GM12878 (cell line): ENCODE data around the gene RYR2. TPM values are rescaled to one million over a fixed set of nuclear protein-coding genes. Genes with fewer than 3 reads are reported as not detected.

Experiments
- ATAC-seq: fragments of 200-7000 bp; cut with Tn5 transposase; 3 replicates; pipeline ENCODE4 v1.9.1; 2020; ENCODE audit warnings: mild to moderate bottlenecking, moderate library complexity
- BruUV-seq: library from RNA; stranded (reverse); fragments of 400-500 nt; replicated peaks from 2 replicates; lab custom pipeline; 2021; lab: Mats Ljungman, UMichigan
- CTCF ChIA-PET: fragments of 300-600 bp; sonication (Branson Sonifier 250); formaldehyde crosslinking; extraction: SDS; loops from one replicate; lab custom pipeline; 2021; ENCODE audit warnings: inconsistent platforms; lab: Yijun Ruan, JAX
- POLR2A ChIA-PET: fragments of 350-600 bp; formaldehyde crosslinking; extraction: SDS; loops from one replicate; lab custom pipeline; 2021; ENCODE audit warnings: inconsistent platforms; lab: Charles Lee
- RAD21 ChIA-PET: fragments of 300-600 bp; sonication (Branson Sonifier 250); formaldehyde crosslinking; loops from one replicate; lab custom pipeline; 2023; ENCODE audit warnings: antibody characterized with exemption; ENCODE audit not compliant: unreplicated experiment; lab: Charles Lee
- SMC1A ChIA-PET: fragments of 300-600 bp; sonication (Branson Sonifier 250); formaldehyde crosslinking; loops from one replicate; lab custom pipeline; 2023; ENCODE audit not compliant: unreplicated experiment, uncharacterized antibody; lab: Charles Lee
- DNase-seq: peaks from one replicate; pipeline ENCODE4 v3.0.0-alpha.2; 2011; ENCODE audit warnings: low read depth, low spot score
- FAIRE-seq: peaks from 3 replicates; lab custom pipeline; 2011; peaks lifted over from hg19 to GRCh38; lab: Jason Lieb, UNC
- H2AFZ ChIP-seq: 2 replicates; pipeline ENCODE4 v1.6.0; 2011; ENCODE audit warnings: low read depth, low read length, control low read depth; ENCODE audit not compliant: control insufficient read depth
- H3K27ac ChIP-seq: 2 replicates; pipeline ENCODE4 v1.5.1; 2011; ENCODE audit warnings: control low read depth; ENCODE audit not compliant: control insufficient read depth, insufficient read depth
- H3K27me3 ChIP-seq, 2 experiments: replicated peaks in 1 of 2; 2 replicates each; pipeline versions ENCODE4 v1.6.0 to v1.6.1; 2011; ENCODE audit warnings: low read length in 1 of 2; ENCODE audit not compliant: control insufficient read depth in 2 of 2, insufficient read depth in 2 of 2
- H3K36me3 ChIP-seq, 2 experiments: 2 replicates each; pipeline ENCODE4 v1.5.1; 2011; ENCODE audit warnings: low read length in 1 of 2; ENCODE audit not compliant: control insufficient read depth in 2 of 2, insufficient read depth in 2 of 2
- H3K4me1 ChIP-seq: 2 replicates; pipeline ENCODE4 v1.6.1; 2011; ENCODE audit warnings: mild to moderate bottlenecking, low read length, moderate library complexity, mixed read lengths; ENCODE audit not compliant: control insufficient read depth, insufficient read depth
- H3K4me2 ChIP-seq: 2 replicates; pipeline ENCODE4 v1.6.0; 2011; ENCODE audit warnings: control low read depth; ENCODE audit not compliant: control insufficient read depth, insufficient read depth
- H3K4me3 ChIP-seq: fragments of 200-600 bp; sonication (generic); 2 replicates; pipeline ENCODE4 v1.5.1; 2016
- H3K79me2 ChIP-seq: 2 replicates; pipeline ENCODE4 v1.6.0; 2011; ENCODE audit warnings: low read length; ENCODE audit not compliant: control insufficient read depth, insufficient read depth
- H3K9ac ChIP-seq: 2 replicates; pipeline ENCODE4 v1.8.0; 2011; ENCODE audit warnings: low read length, control low read depth, mixed read lengths; ENCODE audit not compliant: control insufficient read depth, insufficient read depth
- H3K9me3 ChIP-seq: replicated peaks from 3 replicates; pipeline ENCODE4 v1.5.1; 2011; ENCODE audit warnings: mild to moderate bottlenecking, low read length; ENCODE audit not compliant: control insufficient read depth, insufficient read depth
- H4K20me1 ChIP-seq: 2 replicates; pipeline ENCODE4 v1.6.0; 2011; ENCODE audit not compliant: control insufficient read depth, insufficient read depth
- BCL11A ChIP-seq: IDR thresholded peaks from 2 replicates; pipeline ENCODE4 v1.6.1; 2011; ENCODE audit warnings: low read depth, low read length
- BCLAF1 ChIP-seq: fragments of 450-650 bp; IDR thresholded peaks from 2 replicates; pipeline ENCODE4 v1.6.1; 2017; ENCODE audit warnings: antibody characterized with exemption, mild to moderate bottlenecking, moderate library complexity
- BRCA1 ChIP-seq: IDR thresholded peaks from 2 replicates; pipeline ENCODE4 v1.6.1; 2011; ENCODE audit warnings: low read depth, low read length, improper control_type of control experiment
- CHD2 ChIP-seq: IDR thresholded peaks from 2 replicates; pipeline ENCODE4 v1.6.1; 2011; ENCODE audit warnings: low read depth, low read length, improper control_type of control experiment, borderline replicate concordance
- E2F8 ChIP-seq: fragments of 450-650 bp; IDR thresholded peaks from 2 replicates; pipeline ENCODE4 v1.6.1; 2018; ENCODE audit warnings: mild to moderate bottlenecking, low read depth, moderate library complexity; ENCODE audit not compliant: partially characterized antibody
- HDAC2 ChIP-seq: fragments of 200-600 bp; sonication (generic); IDR thresholded peaks from 2 replicates; pipeline ENCODE4 v1.6.1; 2017
- IKZF2 ChIP-seq, 2 experiments: fragments of 450-650 bp; IDR thresholded peaks; 2 replicates each; pipeline ENCODE4 v1.6.1; 2017; ENCODE audit warnings: mild to moderate bottlenecking in 2 of 2, moderate library complexity in 2 of 2
- KDM1A ChIP-seq: fragments of 200-600 bp; sonication (generic); IDR thresholded peaks from 2 replicates; pipeline ENCODE4 v1.6.1; 2016; ENCODE audit warnings: borderline replicate concordance
- MTA2 ChIP-seq: fragments of 450-650 bp; IDR thresholded peaks from 2 replicates; pipeline ENCODE4 v1.6.1; 2016; ENCODE audit warnings: low read depth, mild to moderate bottlenecking, moderate library complexity
- NR2F1 ChIP-seq: fragments of 450-650 bp; conservative IDR thresholded peaks from 2 replicates; pipeline ENCODE4 v1.6.1; 2017; ENCODE audit warnings: mild to moderate bottlenecking
- PBX3 ChIP-seq: IDR thresholded peaks from 2 replicates; pipeline ENCODE4 v1.6.1; 2011; ENCODE audit warnings: mild to moderate bottlenecking, low read depth, low read length, moderate library complexity; ENCODE audit not compliant: insufficient replicate concordance
- RB1 ChIP-seq: fragments of 450-650 bp; formaldehyde crosslinking; IDR thresholded peaks from 2 replicates; pipeline ENCODE4 v1.6.1; 2017; ENCODE audit warnings: mild to moderate bottlenecking, borderline replicate concordance
- RELA ChIP-seq: fragments of 450-650 bp; IDR thresholded peaks from 2 replicates; pipeline ENCODE4 v1.8.0; 2014; ENCODE audit warnings: borderline replicate concordance; ENCODE audit not compliant: partially characterized antibody
- SMARCA5 ChIP-seq: fragments of 450-650 bp; IDR thresholded peaks from 2 replicates; pipeline ENCODE4 v1.6.1; 2017; ENCODE audit warnings: mild to moderate bottlenecking
- TCF12 ChIP-seq: IDR thresholded peaks from 2 replicates; pipeline ENCODE4 v1.6.1; 2011; ENCODE audit warnings: low read depth, mild to moderate bottlenecking, low read length
- TCF7 ChIP-seq: IDR thresholded peaks from 2 replicates; pipeline ENCODE4 v1.6.1; 2014; ENCODE audit warnings: antibody characterized with exemption, borderline replicate concordance
- ZBED1 ChIP-seq: IDR thresholded peaks from 2 replicates; pipeline ENCODE4 v1.6.1; 2016; ENCODE audit warnings: borderline replicate concordance
- ZNF217 ChIP-seq: fragments of 450-650 bp; IDR thresholded peaks from 2 replicates; pipeline ENCODE4 v1.6.1; 2017; ENCODE audit warnings: antibody characterized with exemption, mild to moderate bottlenecking
- ZNF24 ChIP-seq: fragments of 450-650 bp; IDR thresholded peaks from 2 replicates; pipeline ENCODE4 v1.6.1; 2017; ENCODE audit warnings: antibody characterized with exemption, mild to moderate bottlenecking
- WGBS: methylation state at CpG from one replicate; pipeline ENCODE4 v1.1.6; 2016; ENCODE audit warnings: low lambda C conversion rate; ENCODE audit not compliant: insufficient replicate concordance, insufficient coverage; ENCODE audit errors: missing lambda C conversion rate; 5-methylcytosine and 5-hydroxymethylcytosine counted together
- in situ Hi-C: fragments of 300-500 bp; cut with MboI; formaldehyde crosslinking; loops from 9 replicates; pipeline ENCODE4 v1.14.3; 2018; ENCODE audit warnings: mixed read lengths
- intact Hi-C: fragments of 100-400 bp; cut with micrococcal nuclease; formaldehyde crosslinking; loops from one replicate; pipeline ENCODE4 v1.14.2; 2022; ENCODE audit not compliant: unreplicated experiment
- polyA plus RNA-seq, 11 experiments: library from polyadenylated mRNA; depleted of rRNA in 4 of 11; unstranded in 6 of 11; stranded (reverse) in 5 of 11; fragments of >200 nt; fragmentation: Nextera tagmentation in 4 of 11; fragmentation: Illumina TruSeq in 1 of 11; extraction: Ambion mirVana in 4 of 11; extraction: Trizol in 1 of 11; gene quantifications; 1 replicate in 1 of 11; 2 replicates in 10 of 11; pipeline versions ENCODE4 v1.2.1 to v1.2.3, GENCODE V29; 2011 to 2016; ENCODE audit warnings: inconsistent platforms in 2 of 11, missing spikeins in 2 of 11, low read depth in 1 of 11
- total RNA-seq, 4 experiments: library from RNA; depleted of rRNA in 3 of 4; stranded (reverse); fragments of >200 nt in 3 of 4; fragmentation: Illumina TruSeq in 1 of 4; extraction: Trizol in 1 of 4; gene quantifications; 2 replicates each; pipeline versions ENCODE4 v1.2.1 to v1.2.3, GENCODE V29; 2013 to 2021

RYR2 gene
- total and polyA plus RNA-seq, 10 of the 15 experiments (the other 5 are each of a cell fraction or from before 2014, with no cell fraction given): 0.01 to 0.04 TPM; not detected in 8

- intact Hi-C loops: no loop called here
- DNase-seq (no peak), FAIRE-seq (no peak), ATAC-seq (no peak)
- SMC1A ChIA-PET: no interaction called here
- no peaks in the 10 kb centered on the region for H3K36me3 ChIP-seq
- no peak overlapping the region for H3K27ac ChIP-seq
- H3K4me1 ChIP-seq: no peaks in the 10 kb centered on the region
- TF ChIP-seq TCF12 (no peak), RELA (no peak), ZNF24 (no peak), HDAC2 (no peak), TCF7 (no peak), MTA2 (no peak), CHD2 (no peak), BCLAF1 (no peak), BRCA1 (no peak), PBX3 (no peak), ZNF217 (no peak), IKZF2 (IDR thresholded peaks at IDR 0.05) (no peak), SMARCA5 (no peak), RB1 (no peak), ZBED1 (no peak), KDM1A (no peak), NR2F1 (no peak), E2F8 (no peak), BCL11A (no peak)
- H3K79me2 ChIP-seq: no peaks in the 10 kb centered on the region
- BruUV-seq: no TSS peak
- no peak overlapping the region for H2AFZ ChIP-seq
- WGBS: 42% methylated on average over 15 of the region's 15 CpGs
- H3K27me3 ChIP-seq: no peaks in the 10 kb centered on the region; a peak in 1 of 4 replicates
- CTCF ChIA-PET: no interaction called here
- H3K9ac ChIP-seq: no peak overlapping the region
- H4K20me1 ChIP-seq: no peaks in the 10 kb centered on the region
- H3K4me3 ChIP-seq: no peak overlapping the region
- in situ Hi-C loops: no loop called here
- H3K4me2 ChIP-seq: no peak overlapping the region
- no peaks in the 10 kb centered on the region for H3K9me3 ChIP-seq
- RAD21 ChIA-PET: no interaction called here
- POLR2A ChIA-PET: no interaction called here
Observed at GRCh38 chr1:237012788-237013383, 29.1 kb upstream of the RYR2 start.
